GM23248 (cell line): ENCODE data around the gene RPS5.

Source experiments
- EZH2 ChIP-seq: fragments of 200-600 bp; sonication (generic); IDR thresholded peaks from 2 replicates; pipeline ENCODE4 v1.6.1; 2018; ENCODE audit warnings: antibody characterized with exemption, mild to moderate bottlenecking; ENCODE audit not compliant: insufficient read depth, poor library complexity, severe bottlenecking
- EZH2phosphoT487 ChIP-seq: fragments of 200-600 bp; sonication (generic); IDR thresholded peaks from 2 replicates; pipeline ENCODE4 v1.6.1; 2018; ENCODE audit warnings: antibody characterized with exemption, moderate library complexity, mild to moderate bottlenecking, low read depth; ENCODE audit not compliant: insufficient read depth

- TF ChIP-seq EZH2 = no peak
- no peak for TF ChIP-seq EZH2phosphoT487
Measured at GRCh38 chr19:58338825-58339558, 48.1 kb upstream of the RPS5 start.
